GM21619 (cell line): ENCODE results near the gene ZBTB9.

Experiments used
- ATAC-seq: cut with Tn5 transposase; IDR thresholded peaks from one replicate; pipeline ENCODE4 v1.9.1; 2021; ENCODE audit not compliant: unreplicated experiment

The ZBTB9 gene

GRCh38 chr6:33418690-33419291, 35.6 kb upstream of the ZBTB9 start:
- no peak for ATAC-seq

- ATAC-seq = no peak
Observed at GRCh38 chr6:33419580-33420490, 34.5 kb upstream of the ZBTB9 start, which contains the start of gene SYNGAP1. TSS of gene SYNGAP1 (plus strand) at chr6:33420065. CDS start at chr6:33420265, 200 bp downstream.

- ATAC-seq = no peak
Observed at GRCh38 chr6:33420491-33421343, 33.7 kb upstream of the ZBTB9 start.

- no peak for ATAC-seq
Observed at GRCh38 chr6:33421344-33421643, 33.1 kb upstream of the ZBTB9 start.

- ATAC-seq = no peak
Observed at GRCh38 chr6:33423777-33424176, 30.6 kb upstream of the ZBTB9 start.

- no peak for ATAC-seq
Observed at GRCh38 chr6:33424855-33425667, 29.3 kb upstream of the ZBTB9 start.

GRCh38 chr6:33425668-33426577, 28.5 kb upstream of the ZBTB9 start:
- ATAC-seq = no peak

- no peak for ATAC-seq
Observed at GRCh38 chr6:33426590-33427511, 27.5 kb upstream of the ZBTB9 start.

GRCh38 chr6:33427585-33428223, 26.7 kb upstream of the ZBTB9 start:
- ATAC-seq = no peak

GRCh38 chr6:33428224-33428965, 26.0 kb upstream of the ZBTB9 start:
- no peak for ATAC-seq

- no peak for ATAC-seq
Observed at GRCh38 chr6:33428966-33429749, 25.2 kb upstream of the ZBTB9 start.

GRCh38 chr6:33429750-33430052, 24.7 kb upstream of the ZBTB9 start:
- ATAC-seq = no peak

GRCh38 chr6:33430334-33430733, 24.0 kb upstream of the ZBTB9 start:
- ATAC-seq = no peak

- peak; percentile 44 for ATAC-seq
Observed at GRCh38 chr6:33430991-33431879, 23.1 kb upstream of the ZBTB9 start.

- no peak for ATAC-seq
Observed at GRCh38 chr6:33431880-33432541, 22.4 kb upstream of the ZBTB9 start.
